Measurements from ENCODE around the gene GRIN2A.

DNA sequence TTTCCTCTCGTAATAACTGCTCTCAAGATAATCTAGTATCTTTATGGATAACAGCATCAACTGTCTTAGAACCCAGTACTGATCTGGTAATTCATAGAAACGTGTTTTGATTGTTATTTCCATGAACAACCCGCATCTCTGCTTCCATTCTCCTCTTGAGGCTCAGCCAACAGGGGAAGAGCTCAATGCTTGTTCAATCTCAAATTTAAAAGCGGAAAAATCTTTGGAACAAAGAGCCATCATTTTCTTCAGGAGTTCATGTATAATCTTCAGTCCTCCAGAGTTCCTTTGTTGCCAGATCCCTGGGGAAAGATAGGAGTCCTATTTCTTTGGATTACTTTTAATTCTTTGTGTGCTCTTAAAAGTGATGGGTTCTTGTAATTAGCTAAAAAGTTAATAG, 319.9 kb downstream of the GRIN2A start:
- TF ChIP-seq, protein P1, sequence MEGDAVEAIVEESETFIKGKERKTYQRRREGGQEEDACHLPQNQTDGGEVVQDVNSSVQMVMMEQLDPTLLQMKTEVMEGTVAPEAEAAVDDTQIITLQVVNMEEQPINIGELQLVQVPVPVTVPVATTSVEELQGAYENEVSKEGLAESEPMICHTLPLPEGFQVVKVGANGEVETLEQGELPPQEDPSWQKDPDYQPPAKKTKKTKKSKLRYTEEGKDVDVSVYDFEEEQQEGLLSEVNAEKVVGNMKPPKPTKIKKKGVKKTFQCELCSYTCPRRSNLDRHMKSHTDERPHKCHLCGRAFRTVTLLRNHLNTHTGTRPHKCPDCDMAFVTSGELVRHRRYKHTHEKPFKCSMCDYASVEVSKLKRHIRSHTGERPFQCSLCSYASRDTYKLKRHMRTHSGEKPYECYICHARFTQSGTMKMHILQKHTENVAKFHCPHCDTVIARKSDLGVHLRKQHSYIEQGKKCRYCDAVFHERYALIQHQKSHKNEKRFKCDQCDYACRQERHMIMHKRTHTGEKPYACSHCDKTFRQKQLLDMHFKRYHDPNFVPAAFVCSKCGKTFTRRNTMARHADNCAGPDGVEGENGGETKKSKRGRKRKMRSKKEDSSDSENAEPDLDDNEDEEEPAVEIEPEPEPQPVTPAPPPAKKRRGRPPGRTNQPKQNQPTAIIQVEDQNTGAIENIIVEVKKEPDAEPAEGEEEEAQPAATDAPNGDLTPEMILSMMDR (IDR thresholded peaks at IDR 0.05) = no peak
- no peak for TF ChIP-seq POLR2A (IDR thresholded peaks at IDR 0.05)

Measured in adrenal gland (tissue), 5 donors.